Ramos (cell line): ENCODE measurements around the gene COLEC12.
"Not testable (repeated sequence)": the region's sequence is repeated elsewhere in the genome, so short reads cannot be mapped to it uniquely, and the experiment has no call there.

ENCODE experiments used
- in situ Hi-C: fragments of 300-500 bp; cut with MboI; formaldehyde crosslinking; loops from one replicate; pipeline ENCODE4 v1.14.3; 2022; ENCODE audit warnings: low sequenced_read_pairs; ENCODE audit not compliant: unreplicated experiment

COLEC12 gene

GRCh38 chr18:334575-335132 lies 165.8 kb downstream of the COLEC12 start:
- in situ Hi-C loops = no loop called here

- in situ Hi-C loops = no loop called here
Measured at GRCh38 chr18:332721-333510, 167.6 kb downstream of the COLEC12 start.

GRCh38 chr18:332007-332406 lies 168.5 kb downstream of the COLEC12 start:
- in situ Hi-C loops = no loop called here

- in situ Hi-C loops = no loop called here
Measured at GRCh38 chr18:331221-331821, 169.2 kb downstream of the COLEC12 start.

GRCh38 chr18:328928-329327 lies 171.6 kb downstream of the COLEC12 start:
- in situ Hi-C loops = no loop called here

- in situ Hi-C loops = no loop called here
Measured at GRCh38 chr18:326846-327245, 173.7 kb downstream of the COLEC12 start.

GRCh38 chr18:323253-323622 lies 177.3 kb downstream of the COLEC12 start:
- in situ Hi-C loops = no loop called here

GRCh38 chr18:321865-322467 lies 178.5 kb downstream of the COLEC12 start:
- in situ Hi-C loops = no loop called here

- in situ Hi-C loops = no loop called here
Measured at GRCh38 chr18:320155-320554, 180.3 kb downstream of the COLEC12 start.

- in situ Hi-C loops = no loop called here
Measured at GRCh38 chr18:319720-320119, 180.8 kb downstream of the COLEC12 start.

GRCh38 chr18:318791-319291 lies 181.7 kb downstream of the COLEC12 start:
- in situ Hi-C loops = no loop called here

- in situ Hi-C loops = no loop called here
Measured at GRCh38 chr18:317618-318017, 182.9 kb downstream of the COLEC12 start.

GRCh38 chr18:316393-316792 lies 184.1 kb downstream of the COLEC12 start:
- in situ Hi-C loops = no loop called here

- in situ Hi-C loops = no loop called here
Measured at GRCh38 chr18:313931-314330, 186.6 kb downstream of the COLEC12 start.

GRCh38 chr18:312415-312814 lies 188.1 kb downstream of the COLEC12 start:
- in situ Hi-C loops = no loop called here

- in situ Hi-C loops = no loop called here
Measured at GRCh38 chr18:310042-310441, 190.5 kb downstream of the COLEC12 start.

- in situ Hi-C loops = not testable (repeated sequence)
Measured at GRCh38 chr18:308086-308485, 192.4 kb downstream of the COLEC12 start.

- in situ Hi-C loops = no loop called here
Measured at GRCh38 chr18:306608-307255, 193.8 kb downstream of the COLEC12 start.

- in situ Hi-C loops = no loop called here
Measured at GRCh38 chr18:305003-305501, 195.4 kb downstream of the COLEC12 start.

- in situ Hi-C loops = no loop called here
Measured at GRCh38 chr18:303607-304006, 196.9 kb downstream of the COLEC12 start.
